HG03060 (cell line): ENCODE measurements around the gene NUDT4B.
"Not testable (repeated sequence)": the region's sequence is repeated elsewhere in the genome, so short reads cannot be mapped to it uniquely, and the experiment has no call there.

Source experiments
- ATAC-seq: cut with Tn5 transposase; IDR thresholded peaks from one replicate; pipeline ENCODE4 v1.9.1; 2021; ENCODE audit warnings: low read depth, moderate number of reproducible peaks; ENCODE audit not compliant: unreplicated experiment

The NUDT4B gene

DNA sequence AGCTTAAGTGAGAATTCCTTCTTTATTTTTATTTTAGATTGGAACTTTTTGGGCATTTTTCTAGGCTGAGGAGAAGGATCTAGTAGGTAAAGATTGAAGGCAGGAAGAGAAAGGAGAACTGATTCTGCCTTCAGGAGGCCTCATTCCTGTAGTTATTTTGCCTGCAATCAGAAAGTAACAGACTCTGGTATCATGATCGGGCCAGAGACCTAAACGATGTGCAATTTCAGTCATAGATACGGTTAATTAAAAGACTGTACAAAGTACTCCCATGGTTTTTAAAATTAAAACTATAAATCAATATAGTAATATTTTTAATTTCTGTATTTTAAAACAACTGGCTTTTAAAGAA is 14.3 kb upstream of the NUDT4B start:
- ATAC-seq, result peak; percentile 26

DNA sequence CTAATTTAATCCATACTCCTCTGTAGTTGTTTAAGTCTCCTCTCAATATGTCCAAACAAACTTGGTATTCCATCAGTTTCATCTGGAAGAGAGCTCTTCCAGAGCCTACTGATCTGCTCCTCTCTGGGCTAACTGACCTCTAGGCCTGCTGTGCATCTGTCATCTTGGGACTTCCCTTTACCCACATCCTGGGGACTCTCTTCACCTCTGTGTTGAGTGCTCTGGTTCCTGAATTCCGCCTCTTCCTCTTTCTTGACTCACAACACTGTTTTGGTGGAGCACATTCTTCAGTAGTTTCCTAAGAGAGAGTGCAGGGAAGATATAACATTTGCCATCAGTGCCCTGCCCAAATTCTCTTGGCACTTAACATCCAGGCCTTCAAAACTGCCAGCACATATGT is 13.0 kb upstream of the NUDT4B start:
- ATAC-seq, result not testable (repeated sequence)

DNA sequence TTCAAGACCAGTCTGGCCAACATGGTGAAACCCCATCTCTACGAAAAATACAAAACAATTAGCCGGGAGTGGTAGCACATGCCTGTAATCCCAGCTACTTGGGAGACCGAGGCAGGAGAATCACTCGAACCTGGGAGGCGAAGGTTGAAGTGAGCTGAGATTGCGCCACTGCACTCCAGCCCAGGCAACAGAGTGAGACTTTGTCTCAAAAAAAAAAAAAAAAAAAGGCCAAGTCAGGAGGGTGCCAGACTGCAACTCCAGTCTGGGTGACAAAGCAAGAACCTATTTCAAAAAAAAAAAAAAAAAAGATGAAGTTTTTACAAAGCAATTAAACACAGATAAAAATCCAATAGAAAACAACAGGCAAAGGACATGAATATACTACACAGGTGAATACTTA is 9.9 kb upstream of the NUDT4B start:
- not testable (repeated sequence) for ATAC-seq

DNA sequence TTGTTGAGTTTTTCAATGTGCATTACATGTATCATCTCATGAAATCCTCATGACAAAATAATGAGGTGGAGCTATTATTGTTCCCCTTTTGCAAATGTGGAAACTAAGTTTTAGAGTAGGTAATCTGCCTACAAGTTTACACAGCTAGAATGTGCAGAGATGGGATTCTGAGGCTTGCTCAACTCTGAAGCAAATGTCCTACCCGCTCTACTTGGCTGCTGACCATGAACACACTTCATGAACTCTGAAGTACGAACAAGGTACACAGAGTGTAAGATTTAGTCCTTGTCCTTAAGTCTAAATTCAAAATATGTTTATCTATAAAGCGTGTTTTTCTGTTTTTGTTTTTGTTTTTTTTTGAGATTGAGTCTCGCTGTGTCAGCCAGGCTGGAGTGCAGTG is 5.4 kb upstream of the NUDT4B start:
- ATAC-seq, result not testable (repeated sequence)

- ATAC-seq, result not testable (repeated sequence)
These were observed 4.6 kb upstream of the NUDT4B start for GRCh38 chr1:148743726-148744720.

DNA sequence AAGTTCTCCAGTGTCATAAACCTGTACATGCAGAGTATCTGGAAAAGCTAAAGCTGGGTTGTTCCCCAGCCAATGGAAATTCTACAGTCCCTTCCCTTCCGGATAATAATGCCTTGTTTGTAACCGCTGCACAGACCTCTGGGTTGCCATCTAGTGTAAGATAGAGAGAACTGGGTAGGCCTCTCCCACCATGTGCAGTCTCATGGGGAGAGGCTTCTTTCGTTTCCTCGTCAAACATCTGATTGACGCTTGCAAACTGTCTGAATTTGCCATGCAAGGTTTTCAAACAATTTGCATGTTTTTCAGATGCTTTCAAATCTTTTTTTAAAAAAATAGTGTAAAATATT is 734 bp downstream of the NUDT4B start:
- ATAC-seq, result peak; percentile 81

GRCh38 chr1:148756231-148756630 is 7.7 kb downstream of the NUDT4B start:
- ATAC-seq, result not testable (repeated sequence)

DNA sequence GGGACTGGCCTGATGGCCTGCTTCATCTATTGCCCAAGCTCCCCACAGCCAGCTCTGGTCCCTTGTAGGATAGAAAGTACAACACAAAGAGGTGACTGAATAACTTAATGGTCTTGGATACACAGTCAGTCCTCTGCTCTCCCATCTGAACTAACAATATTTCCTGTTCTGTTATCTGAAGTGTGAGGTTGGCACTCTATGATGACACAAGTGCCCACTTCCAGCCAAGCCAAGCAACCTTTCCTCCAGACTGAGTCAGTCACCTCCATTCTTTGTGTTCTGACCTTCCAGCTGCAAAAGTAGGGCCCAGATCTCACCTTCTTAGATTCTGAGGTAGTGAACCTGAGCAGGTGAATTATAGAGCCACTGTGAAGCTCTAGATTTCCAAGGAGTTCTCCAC is 8.9 kb downstream of the NUDT4B start:
- not testable (repeated sequence) for ATAC-seq

DNA sequence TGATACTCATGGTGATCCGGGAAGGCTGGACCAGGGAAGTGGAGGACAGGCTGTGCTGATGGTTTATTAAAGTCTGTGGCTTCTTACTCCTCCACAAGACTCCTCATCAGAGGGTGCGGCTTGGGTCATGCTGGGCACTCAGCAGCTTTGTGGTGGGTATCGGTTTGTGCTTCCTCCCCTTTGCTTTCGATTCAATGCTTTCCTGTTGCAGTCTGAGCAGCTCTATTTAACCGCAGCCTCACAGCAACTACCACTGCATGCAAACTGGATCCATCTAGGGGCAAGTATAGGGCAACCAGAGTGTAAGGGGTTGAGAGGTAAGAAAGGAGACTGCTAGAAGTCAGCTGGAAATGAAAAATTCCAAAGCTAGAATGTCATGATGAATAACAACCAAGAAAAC is 9.8 kb downstream of the NUDT4B start:
- peak; percentile 93 for ATAC-seq

GRCh38 chr1:148758925-148759324 is 10.4 kb downstream of the NUDT4B start:
- ATAC-seq, result not testable (repeated sequence)

DNA sequence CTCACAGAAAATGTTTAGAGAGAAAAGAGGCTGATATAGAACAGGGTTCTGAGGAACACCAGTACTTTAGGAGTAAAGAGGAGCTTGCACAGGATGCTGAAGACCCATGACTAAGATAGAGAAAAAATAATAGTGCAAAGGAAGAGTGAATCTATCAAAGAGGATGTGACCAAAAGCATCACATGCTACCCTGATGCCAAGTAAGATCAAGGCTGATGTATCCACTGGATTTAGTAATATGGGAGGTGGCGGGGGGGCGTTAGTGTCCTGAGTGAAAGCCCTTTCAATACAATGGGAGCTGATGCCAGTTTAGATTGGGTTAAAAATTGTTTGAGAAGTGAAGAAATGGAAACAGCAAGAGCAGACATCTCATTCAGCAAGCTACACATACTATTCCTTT is 11.2 kb downstream of the NUDT4B start:
- not testable (repeated sequence) for ATAC-seq

DNA sequence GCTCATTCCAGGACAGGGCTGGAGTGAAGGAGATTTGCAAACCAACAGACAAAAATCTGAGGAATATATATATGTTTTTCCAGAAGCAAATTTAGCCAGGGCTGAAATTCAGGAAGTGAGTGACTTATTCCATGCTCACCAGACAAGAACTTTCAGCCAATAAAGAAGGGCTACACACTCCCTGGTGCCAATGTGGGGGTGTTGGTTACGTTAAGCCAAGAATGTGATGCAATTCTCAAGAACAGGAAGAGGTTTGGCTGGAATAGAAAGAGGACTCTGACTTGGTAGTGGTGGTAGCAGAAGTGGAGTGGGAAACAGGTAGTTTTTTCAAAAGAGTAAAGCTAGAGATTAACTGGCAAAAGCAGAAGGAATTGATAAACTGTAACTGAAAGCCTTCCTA is 11.6 kb downstream of the NUDT4B start:
- not testable (repeated sequence) for ATAC-seq

DNA sequence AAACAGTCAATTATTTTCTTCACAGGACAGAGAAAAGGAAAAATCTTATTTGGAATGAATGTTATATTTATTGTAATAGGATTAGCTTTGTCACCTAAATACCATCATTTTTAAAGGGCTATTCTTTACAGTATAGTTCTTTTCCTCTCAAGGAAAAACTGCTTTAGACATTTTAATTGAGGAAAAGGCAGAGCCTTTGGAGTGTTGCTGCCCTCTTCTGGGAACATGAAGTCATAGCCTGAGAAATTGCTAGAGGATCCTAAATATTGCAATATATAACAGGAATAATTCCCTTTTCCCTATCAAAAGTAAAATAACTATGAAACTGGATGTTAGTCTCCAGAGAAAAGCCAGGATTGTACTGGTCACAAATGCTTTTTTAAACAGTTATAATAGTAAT is 12.8 kb downstream of the NUDT4B start:
- not testable (repeated sequence) for ATAC-seq

DNA sequence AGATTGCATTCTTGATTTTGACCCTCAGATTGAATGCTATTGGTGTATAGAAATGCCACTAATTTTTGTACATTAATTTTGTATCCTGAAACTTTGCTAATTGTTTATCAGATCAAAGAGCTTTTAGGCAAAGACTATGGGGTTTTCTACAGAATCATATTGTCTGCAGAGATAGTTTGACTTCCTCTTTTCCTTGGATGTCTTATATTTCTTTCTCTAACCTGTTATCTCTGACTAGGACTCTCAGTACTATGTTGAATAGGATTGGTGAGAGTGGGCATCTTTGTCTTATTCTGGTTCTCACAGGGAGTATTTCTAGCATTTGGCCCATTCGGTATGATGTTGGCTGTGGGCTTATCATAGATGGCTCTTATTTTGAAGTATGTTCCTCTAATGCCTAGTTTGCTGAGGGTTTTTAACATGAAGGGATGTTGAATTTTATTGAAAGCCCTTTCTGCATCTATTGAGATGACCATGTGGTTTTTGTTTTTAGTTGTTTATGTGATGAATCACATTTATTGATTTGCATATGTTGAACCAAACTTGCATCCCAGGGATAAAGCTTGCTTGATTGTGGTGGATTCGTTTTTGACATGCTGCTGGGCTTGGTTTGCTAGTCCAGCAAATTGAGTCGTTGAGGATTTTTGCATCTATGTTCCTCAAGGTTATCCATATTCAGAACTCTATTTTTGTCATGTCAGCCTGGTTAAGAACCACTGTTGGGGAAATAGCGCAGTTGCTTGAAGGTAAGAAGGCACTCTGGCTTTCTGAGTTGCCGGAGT is 16.9 kb downstream of the NUDT4B start:
- not testable (repeated sequence) for ATAC-seq

DNA sequence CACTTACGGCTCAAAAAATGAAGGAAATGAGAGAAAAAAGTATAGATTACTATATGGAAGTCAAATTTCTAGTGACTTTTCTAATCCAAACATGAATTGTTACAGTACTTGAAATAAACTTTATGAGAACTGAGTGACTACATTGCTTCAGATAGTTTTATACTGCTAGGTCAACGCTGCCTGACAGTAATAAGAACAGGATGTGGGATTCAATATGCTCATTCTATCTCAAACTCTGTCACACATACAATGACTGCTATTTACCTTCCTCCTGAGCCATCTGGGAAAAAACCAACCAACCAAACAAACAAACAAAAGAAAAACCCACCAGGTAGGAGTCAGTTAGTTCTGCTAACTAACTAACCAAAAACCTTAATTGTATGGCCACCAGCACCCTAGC is 20.0 kb downstream of the NUDT4B start:
- not testable (repeated sequence) for ATAC-seq

GRCh38 chr1:148769495-148769894 is 20.9 kb downstream of the NUDT4B start:
- ATAC-seq, result not testable (repeated sequence)

DNA sequence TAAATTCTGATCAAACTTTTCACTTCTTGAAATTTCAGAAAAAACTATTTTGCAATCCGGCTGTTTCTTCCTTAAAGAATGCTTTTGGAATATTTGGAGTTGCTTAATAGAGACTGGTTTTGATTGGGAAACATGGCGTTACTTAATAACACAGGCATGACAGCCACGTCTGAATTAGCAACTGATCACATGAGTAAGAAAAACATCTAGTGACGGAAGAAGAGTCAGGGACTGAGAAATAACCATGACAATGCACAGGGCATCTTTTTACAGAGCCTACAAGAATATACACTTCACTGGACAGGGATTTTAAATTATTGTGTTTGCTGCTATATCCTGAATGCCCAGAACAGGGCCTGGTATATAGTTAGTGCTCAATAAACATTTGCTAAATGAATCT is 25.1 kb downstream of the NUDT4B start:
- ATAC-seq, result not testable (repeated sequence)

DNA sequence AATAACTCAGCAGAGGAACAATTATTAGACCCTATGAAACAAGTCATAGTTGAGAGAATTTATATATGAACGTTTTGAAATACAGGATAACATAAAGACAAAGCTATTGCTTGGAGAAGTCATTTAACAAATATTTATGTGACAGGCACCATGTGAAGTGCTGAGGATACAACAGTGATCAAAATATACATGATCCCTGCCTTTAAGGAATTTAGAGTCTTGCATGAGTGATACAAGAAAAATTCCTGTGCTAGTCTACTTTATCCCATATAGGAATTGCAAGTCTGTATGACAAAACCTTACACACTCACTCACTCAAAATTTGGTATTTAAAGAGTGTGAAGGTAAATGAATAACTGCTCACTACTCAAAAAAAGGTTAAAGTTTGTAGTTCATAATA is 25.5 kb downstream of the NUDT4B start:
- ATAC-seq, result not testable (repeated sequence)

- ATAC-seq, result not testable (repeated sequence)
These were observed 26.7 kb downstream of the NUDT4B start for GRCh38 chr1:148775263-148775662.

GRCh38 chr1:148777649-148778048 is 29.1 kb downstream of the NUDT4B start:
- not testable (repeated sequence) for ATAC-seq

DNA sequence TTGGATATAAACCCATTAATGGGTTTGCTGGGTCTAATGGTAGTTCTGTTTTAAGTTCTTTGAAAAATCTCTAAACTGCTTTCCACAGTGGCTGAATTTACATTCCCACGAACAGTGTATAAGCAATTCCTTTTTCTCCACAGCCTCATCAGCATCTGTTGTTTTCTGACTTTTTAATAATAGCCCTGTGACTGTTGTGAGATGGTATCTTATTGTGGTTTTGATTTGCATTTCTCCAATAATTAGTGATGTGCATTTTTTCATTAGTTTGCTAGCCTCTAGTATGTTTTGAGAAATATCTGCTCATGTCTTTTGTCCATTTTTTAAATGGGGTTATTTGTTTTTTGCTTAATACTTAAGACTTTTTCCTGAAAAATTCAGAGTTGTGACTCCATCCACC is 31.8 kb downstream of the NUDT4B start:
- not testable (repeated sequence) for ATAC-seq
